ENCODE results near the gene SPTBN2. TPM values are rescaled to one million over a fixed set of nuclear protein-coding genes. Genes with fewer than 3 reads are reported as not detected.

The SPTBN2 gene
- total RNA-seq, 4 donors from 2014 or later: 337 to 544 (median 450) TPM

GRCh38 chr11:66744485-66745355, 15.7 kb upstream of the SPTBN2 start:
- peaks cover 52% of the 10 kb centered on the region for H3K4me1 ChIP-seq
- H3K27me3 ChIP-seq: no peaks in the 10 kb centered on the region
- H3K4me3 ChIP-seq: peak overlapping the region; percentile 80
- H3K9me3 ChIP-seq: no peaks in the 10 kb centered on the region
- no peaks in the 10 kb centered on the region for H3K36me3 ChIP-seq
- peak overlapping the region; percentile 96 for H3K27ac ChIP-seq
- peak; percentile 87 for DNase-seq (ENCODE audit: low spot score in 2 of 2)
- peak in 1 of 3 donors; percentile 47 for TF ChIP-seq POLR2AphosphoS5 (IDR thresholded peaks at IDR 0.05)
- no peak for TF ChIP-seq CTCF (IDR thresholded peaks at IDR 0.05)
- WGBS: 0% methylated on average over 66 of the region's 95 CpGs

GRCh38 chr11:66743271-66743968, 14.4 kb upstream of the SPTBN2 start:
- Histone ChIP-seq H3K27me3 (no peaks in the 10 kb centered on the region), H3K36me3 (no peaks in the 10 kb centered on the region), H3K4me1 (peaks cover 43% of the 10 kb centered on the region), H3K9me3 (no peaks in the 10 kb centered on the region), H3K4me3 (peak overlapping the region; percentile 80), H3K27ac (peak overlapping the region; percentile 96)
- 53% methylated on average over 16 of the region's 16 CpGs for WGBS
- peak in 1 of 2 donors; percentile 80 for DNase-seq (ENCODE audit: low spot score in 2 of 2)
- TF ChIP-seq CTCF (IDR thresholded peaks at IDR 0.05): no peak
- TF ChIP-seq POLR2A (IDR thresholded peaks at IDR 0.05): no peak
- TF ChIP-seq POLR2AphosphoS5 (IDR thresholded peaks at IDR 0.05): no peak
- TF ChIP-seq EP300 (IDR thresholded peaks at IDR 0.05): no peak

GRCh38 chr11:66741153-66741552, 12.1 kb upstream of the SPTBN2 start:
- Histone ChIP-seq H3K27me3 (no peaks in the 10 kb centered on the region), H3K27ac (no peak overlapping the region), H3K9me3 (no peaks in the 10 kb centered on the region), H3K36me3 (no peaks in the 10 kb centered on the region), H3K4me1 (peaks cover 32% of the 10 kb centered on the region), H3K4me3 (no peak overlapping the region)
- TF ChIP-seq POLR2AphosphoS5 (IDR thresholded peaks at IDR 0.05) (no peak), CTCF (IDR thresholded peaks at IDR 0.05) (no peak), POLR2A (IDR thresholded peaks at IDR 0.05) (no peak), EP300 (IDR thresholded peaks at IDR 0.05) (no peak)
- 79% methylated on average over 2 of the region's 2 CpGs for WGBS
- DNase-seq (ENCODE audit: low spot score in 2 of 2): no peak

GRCh38 chr11:66739983-66740382, 11.0 kb upstream of the SPTBN2 start:
- Histone ChIP-seq H3K27me3 (no peaks in the 10 kb centered on the region), H3K4me1 (peaks cover 21% of the 10 kb centered on the region), H3K4me3 (no peak overlapping the region), H3K9me3 (no peaks in the 10 kb centered on the region), H3K27ac (no peak overlapping the region), H3K36me3 (no peaks in the 10 kb centered on the region)
- no peak for DNase-seq (ENCODE audit: low spot score in 2 of 2)
- 49% methylated on average over 2 of the region's 2 CpGs for WGBS
- TF ChIP-seq POLR2A (IDR thresholded peaks at IDR 0.05): no peak
- TF ChIP-seq POLR2AphosphoS5 (IDR thresholded peaks at IDR 0.05): no peak
- TF ChIP-seq CTCF (IDR thresholded peaks at IDR 0.05): no peak
- no peak for TF ChIP-seq EP300 (IDR thresholded peaks at IDR 0.05)

GRCh38 chr11:66734215-66734614, 5.2 kb upstream of the SPTBN2 start:
- WGBS: 93% methylated on average over 3 of the region's 3 CpGs
- H3K27ac ChIP-seq: no peak overlapping the region
- no peaks in the 10 kb centered on the region for H3K36me3 ChIP-seq
- TF ChIP-seq CTCF (IDR thresholded peaks at IDR 0.05) (no peak), POLR2AphosphoS5 (IDR thresholded peaks at IDR 0.05) (no peak), POLR2A (IDR thresholded peaks at IDR 0.05) (no peak), EP300 (IDR thresholded peaks at IDR 0.05) (no peak)
- H3K9me3 ChIP-seq: no peaks in the 10 kb centered on the region
- DNase-seq (ENCODE audit: low spot score in 2 of 2): no peak
- no peaks in the 10 kb centered on the region for H3K4me1 ChIP-seq
- H3K4me3 ChIP-seq: no peak overlapping the region
- H3K27me3 ChIP-seq: no peaks in the 10 kb centered on the region

All from suprapubic skin (tissue), 4 donors.